GM18868 (cell line): ENCODE data around the gene SUMF2.
"Not testable (repeated sequence)": the region's sequence is repeated elsewhere in the genome, so short reads cannot be mapped to it uniquely, and the experiment has no call there.

Experiments
- ATAC-seq: cut with Tn5 transposase; IDR thresholded peaks from one replicate; pipeline ENCODE4 v1.9.1; 2021; ENCODE audit warnings: mild to moderate bottlenecking, moderate library complexity; ENCODE audit not compliant: unreplicated experiment

SUMF2 gene

DNA sequence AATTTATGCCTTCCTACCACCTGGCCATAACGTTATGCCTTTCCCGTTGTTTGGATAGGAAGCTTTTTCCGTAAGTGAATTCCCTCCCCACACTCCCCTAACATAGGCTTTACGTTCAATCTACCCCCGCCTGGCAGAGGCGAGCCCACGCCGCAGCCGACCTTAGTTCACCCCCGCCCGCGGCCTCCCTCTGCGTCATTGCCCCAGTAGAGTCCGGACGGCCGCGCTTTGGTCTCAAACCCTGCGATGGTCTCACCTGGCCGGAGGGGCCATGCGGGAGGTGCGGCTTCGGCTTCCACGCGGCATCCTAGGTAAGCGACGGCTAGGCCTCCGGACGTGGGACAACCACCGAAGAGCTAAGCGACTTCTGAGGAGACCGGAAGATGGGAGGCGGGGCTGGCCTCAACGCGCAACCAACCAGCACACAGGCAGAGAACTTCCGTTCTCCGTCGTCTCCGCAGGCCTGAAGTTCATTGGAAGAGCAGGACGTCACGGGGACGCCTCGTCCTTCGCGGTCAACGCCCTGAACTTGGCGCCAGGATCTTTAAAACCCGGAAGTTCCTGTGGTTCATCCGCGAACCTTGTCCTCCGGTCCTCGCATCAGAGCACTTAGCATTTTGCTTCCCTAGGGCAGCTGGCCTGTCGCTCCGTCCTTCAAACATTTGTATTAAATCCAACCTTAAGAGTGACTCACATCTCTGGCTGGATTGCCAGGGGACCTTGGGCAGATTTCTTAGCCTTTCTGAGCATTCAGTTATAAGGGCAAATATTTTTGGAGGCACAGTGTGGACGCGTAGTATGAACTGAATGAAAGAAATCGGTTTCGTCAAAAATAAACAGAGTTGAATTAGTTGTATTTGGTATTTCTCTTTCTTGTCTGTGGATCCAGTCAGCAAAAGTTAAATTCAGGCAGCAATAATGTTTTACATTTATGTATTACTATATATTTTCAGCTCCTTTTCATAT, 42.3 kb downstream of the SUMF2 start, which contains the start of gene CHCHD2:
TSS of gene CHCHD2 (minus strand) at position 369 of the 966 bp plus-strand sequence. CDS start at position 306, 63 bp downstream.
- peak; percentile 99 for ATAC-seq

DNA sequence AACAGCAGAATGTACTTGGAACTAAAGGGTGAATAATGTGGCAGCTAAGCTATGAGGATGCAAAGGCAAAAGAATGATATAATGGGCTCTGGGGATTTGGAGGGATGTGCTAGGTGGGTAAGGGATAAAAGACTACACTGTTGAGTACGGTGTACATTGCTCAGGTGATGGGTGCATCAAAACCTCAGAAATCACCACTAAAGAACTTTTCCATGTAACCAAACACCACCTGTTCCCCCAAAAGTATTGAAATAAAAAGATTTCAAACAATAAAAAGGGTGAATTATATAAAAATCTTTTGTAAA, 43.8 kb downstream of the SUMF2 start:
- no peak for ATAC-seq

DNA sequence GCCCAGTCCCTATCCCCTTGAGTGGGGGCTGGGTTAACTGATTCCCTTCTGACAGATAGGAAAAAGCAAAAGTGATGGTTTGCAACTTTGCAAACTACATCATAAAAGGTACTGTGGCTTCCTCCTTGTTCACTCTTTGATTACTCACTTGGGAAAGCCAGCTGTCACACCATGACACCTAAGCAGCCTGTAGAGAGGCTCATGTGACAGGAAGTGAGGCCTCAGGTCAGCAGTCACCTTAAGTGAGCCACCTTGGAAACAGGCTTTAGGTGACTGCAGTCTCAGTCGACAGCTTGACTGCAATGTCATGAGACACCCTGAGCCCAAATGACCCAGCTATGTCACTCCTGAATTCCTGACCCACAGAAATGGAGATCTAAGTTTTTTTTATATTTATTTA, 46.5 kb downstream of the SUMF2 start:
- no peak for ATAC-seq

DNA sequence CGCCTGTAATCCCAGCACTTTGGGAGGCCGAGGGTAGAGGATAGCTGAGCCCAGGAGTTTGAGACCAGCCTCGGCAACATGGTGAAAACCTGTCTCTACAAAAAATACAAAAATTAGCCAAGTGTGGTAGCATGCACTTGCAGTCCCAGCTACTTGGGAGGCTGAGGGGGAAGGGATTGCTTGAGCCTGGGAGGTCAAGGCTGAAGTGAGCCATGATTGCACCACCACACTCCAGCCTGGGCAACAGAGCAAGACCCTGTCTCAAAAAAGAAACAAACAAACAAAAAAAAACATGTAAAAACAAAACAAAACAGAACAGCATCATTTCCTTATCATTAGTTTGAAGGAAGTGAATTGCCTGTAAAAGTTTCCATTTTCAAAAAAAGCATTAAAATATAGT, 48.2 kb downstream of the SUMF2 start:
- not testable (repeated sequence) for ATAC-seq

DNA sequence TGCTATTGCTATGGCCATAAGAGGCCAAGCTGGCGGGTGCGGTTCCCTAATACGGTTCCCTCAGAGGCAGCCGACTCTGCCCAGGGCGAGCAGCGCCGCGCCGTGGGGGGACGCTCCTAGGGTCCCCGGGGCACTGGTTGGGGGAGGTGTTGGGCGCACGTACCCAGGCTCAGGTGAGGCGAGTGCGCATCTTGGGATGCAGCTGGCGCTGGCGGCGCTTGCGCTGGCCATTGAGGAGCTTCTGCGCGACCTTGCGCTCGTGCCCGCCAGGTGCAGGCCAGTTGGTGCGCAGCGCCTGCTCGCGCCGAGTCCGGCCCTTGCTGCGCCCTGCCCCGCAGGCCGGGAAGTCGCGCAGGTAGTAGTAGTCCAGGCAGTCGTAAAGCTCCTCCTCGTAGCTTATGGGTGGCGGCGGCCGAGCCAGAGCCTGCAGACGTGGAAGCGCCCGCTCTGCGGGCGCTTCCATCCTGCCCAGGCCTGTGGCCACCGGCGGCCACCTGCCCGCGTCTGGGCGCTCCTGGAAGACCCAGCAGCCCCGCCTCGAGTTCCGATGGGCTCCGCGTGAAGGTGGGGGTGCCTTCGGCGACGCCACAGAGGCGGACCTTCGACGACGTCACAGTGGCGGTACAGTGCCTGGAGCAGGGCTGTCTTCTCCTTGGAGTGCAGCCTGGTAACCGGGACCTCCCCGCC, 51.9 kb downstream of the SUMF2 start, which contains the start of gene NUPR2:
TSS of gene NUPR2 (minus strand) at position 566 of the 687 bp plus-strand sequence. CDS start at position 463, 103 bp downstream.
- no peak for ATAC-seq

DNA sequence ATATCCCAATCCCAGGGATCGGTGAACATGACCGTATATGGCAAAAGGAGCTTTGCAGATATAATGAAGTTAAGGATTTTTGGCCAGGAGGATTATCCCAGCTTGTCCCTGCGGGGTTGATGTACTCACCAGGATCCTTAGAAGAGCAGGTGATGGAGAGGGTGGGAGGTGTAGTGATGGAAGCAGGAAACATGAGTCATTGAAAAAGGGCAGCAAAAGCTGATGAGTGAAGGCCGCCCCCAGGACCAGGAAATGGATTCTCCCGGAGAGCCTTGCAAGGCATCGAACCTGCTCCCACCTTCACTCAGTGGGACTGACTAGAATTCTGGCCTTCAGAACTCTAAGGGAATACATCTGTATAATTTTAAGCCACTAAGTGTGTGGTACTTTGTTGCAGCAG, 57.4 kb downstream of the SUMF2 start:
- ATAC-seq: no peak

DNA sequence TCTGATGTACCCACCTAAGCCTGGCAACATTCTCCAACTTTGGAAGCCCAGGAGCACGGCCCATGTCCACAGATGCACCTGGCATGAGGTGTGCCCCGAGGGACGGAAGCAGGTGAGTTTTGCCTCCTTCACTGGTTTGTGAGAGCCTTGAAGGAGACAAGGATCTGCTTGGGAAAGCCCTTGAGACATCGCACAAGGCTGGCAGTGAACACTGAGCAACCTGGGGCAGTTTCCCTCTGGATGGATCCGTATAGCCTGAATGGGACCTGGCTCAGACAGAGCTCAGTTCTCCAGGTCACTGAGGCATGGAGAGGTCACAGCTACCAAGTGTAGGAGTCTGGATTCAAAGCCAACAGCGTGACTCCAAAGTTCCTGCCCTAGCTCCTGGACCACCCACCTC, 60.9 kb downstream of the SUMF2 start:
- ATAC-seq: no peak

DNA sequence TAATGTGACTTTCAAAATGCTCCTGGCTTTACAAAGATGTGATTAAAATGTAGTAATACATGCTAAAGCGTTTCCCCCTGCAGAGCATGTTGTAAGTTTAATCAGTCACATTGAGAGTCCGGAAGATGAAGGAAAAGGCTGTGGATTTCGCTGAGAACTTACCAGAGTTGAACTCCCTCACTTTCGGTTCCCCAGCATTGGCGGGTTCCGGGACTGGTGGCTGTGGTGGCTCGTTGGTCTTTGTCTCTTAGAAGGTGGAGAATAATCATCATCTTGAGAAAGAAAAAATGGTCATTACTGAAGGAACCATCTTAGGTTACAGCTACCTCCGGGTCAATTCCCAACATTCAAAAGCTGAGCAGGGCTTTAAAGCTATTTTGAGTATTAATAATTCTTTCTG, 61.7 kb downstream of the SUMF2 start:
- ATAC-seq: no peak

DNA sequence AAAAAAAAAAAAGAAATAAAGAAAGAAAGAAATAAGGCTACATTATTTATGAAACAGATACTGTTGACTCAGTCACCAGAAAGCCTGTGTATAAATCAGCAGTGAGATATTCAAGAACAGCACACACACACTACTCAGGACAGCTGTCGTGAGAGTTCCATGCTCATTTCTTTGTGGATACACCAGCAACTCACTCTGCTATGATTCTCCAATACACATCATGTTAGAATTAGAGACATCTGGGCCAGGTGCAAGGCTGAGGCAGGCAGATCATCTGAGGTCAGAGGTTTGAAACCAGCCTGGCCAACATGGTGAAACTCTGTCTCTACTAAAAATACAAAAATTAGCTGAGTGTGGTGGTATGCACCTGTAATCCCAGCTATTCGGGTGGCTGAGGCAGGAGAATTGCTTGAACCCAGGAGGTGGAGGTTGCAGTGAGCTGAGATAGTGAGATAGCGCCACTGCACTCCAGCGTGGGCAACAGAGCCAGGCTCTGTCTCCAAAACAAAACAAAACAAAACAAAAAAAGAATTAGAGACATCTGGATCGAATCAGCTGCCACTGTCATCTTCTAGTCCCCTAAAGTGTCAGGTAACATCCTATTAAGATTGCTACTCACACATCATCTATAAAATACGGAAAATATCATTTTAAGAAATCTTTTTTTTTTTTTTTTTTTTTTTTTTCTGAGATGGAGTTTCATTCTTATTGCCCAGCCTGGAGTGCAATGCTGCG, 63.3 kb downstream of the SUMF2 start:
- ATAC-seq: no peak
